Effector memory CD4-positive, alpha-beta T cell (primary cell): ENCODE measurements around the gene ARHGAP1.
A peak's percentile ranks its signal among the peaks of the same experiment; 100 is the strongest.
"Not testable (repeated sequence)": the region's sequence is repeated elsewhere in the genome, so short reads cannot be mapped to it uniquely, and the experiment has no call there.

ENCODE experiments used
- DNase-seq, 3 donors: peaks; one replicate each; pipeline ENCODE4 v3.0.0-alpha.2; 2020
- H3K27ac ChIP-seq: 2 replicates; pipeline ENCODE4 v1.7.0; 2013; ENCODE audit warnings: mild to moderate bottlenecking, low read length, moderate library complexity; ENCODE audit not compliant: insufficient read depth, poor library complexity, severe bottlenecking
- H3K27me3 ChIP-seq: replicated peaks from 2 replicates; pipeline ENCODE4 v1.7.0; 2013; ENCODE audit warnings: mild to moderate bottlenecking, low read length; ENCODE audit not compliant: insufficient read depth, control insufficient read depth, poor library complexity, severe bottlenecking
- H3K36me3 ChIP-seq: 2 replicates; pipeline ENCODE4 v1.7.0; 2013; ENCODE audit warnings: mild to moderate bottlenecking, low read length, moderate library complexity; ENCODE audit not compliant: control insufficient read depth, insufficient read depth
- H3K4me1 ChIP-seq: 2 replicates; pipeline ENCODE4 v1.7.0; 2013; ENCODE audit warnings: low read length, mild to moderate bottlenecking; ENCODE audit not compliant: control insufficient read depth, insufficient read depth, poor library complexity, severe bottlenecking
- H3K4me3 ChIP-seq: 2 replicates; pipeline ENCODE4 v1.7.0; 2013; ENCODE audit warnings: low read length, low read depth, mild to moderate bottlenecking; ENCODE audit not compliant: insufficient read depth, poor library complexity, severe bottlenecking
- H3K9me3 ChIP-seq: 2 replicates; pipeline ENCODE4 v1.7.0; 2013; ENCODE audit warnings: mild to moderate bottlenecking, low read length, moderate library complexity; ENCODE audit not compliant: control insufficient read depth

Gene ARHGAP1

DNA sequence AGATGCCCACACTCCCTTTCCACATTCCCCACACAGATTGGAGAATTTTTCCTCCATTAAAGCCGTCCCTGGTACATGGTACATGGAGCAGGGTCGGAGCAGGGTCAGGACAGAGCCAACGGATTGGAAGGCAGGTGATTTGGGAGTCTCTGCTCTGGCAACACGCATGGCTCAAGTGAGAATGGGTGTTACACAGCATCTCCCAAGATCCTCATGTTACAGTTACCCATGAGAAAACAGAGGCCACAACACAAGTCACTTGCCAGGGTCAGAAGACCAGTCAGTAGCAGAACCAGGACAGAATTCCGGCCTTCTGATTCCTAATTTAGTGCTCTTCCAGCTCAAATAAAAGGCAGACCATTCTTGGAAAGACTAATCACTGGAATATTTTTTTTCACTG lies 10.9 kb upstream of the ARHGAP1 start:
- no peak for DNase-seq
- Histone ChIP-seq H3K9me3 (no peaks in the 10 kb centered on the region), H3K27ac (no peak overlapping the region), H3K27me3 (no peaks in the 10 kb centered on the region), H3K4me1 (no peaks in the 10 kb centered on the region), H3K4me3 (no peak overlapping the region), H3K36me3 (peaks cover 9% of the 10 kb centered on the region)

DNA sequence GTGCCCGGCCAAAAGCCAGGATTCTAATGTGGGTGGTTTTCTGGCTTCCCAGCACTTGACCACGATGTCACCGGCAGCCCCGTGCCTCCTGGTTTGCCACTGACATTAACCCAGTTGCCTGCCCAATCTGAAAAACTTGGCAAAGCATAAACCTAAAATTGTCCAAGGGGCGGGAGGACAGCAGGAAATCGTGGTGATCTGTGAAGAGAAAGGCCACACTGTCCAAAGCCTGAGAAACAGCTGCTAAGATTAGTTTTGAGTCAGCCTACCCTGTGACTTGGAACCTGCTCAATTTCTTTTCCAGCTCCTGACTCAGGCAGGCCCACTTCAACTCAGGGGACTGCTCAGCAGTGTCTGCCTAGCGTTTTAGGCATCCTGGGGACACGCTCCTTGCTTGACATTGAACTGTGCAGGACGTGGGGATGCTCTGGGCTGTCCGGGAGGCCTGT lies 10.4 kb upstream of the ARHGAP1 start:
- Histone ChIP-seq H3K4me1 (no peaks in the 10 kb centered on the region), H3K9me3 (no peaks in the 10 kb centered on the region), H3K27me3 (no peaks in the 10 kb centered on the region), H3K4me3 (no peak overlapping the region), H3K36me3 (peaks cover 14% of the 10 kb centered on the region), H3K27ac (no peak overlapping the region)
- DNase-seq, result no peak

DNA sequence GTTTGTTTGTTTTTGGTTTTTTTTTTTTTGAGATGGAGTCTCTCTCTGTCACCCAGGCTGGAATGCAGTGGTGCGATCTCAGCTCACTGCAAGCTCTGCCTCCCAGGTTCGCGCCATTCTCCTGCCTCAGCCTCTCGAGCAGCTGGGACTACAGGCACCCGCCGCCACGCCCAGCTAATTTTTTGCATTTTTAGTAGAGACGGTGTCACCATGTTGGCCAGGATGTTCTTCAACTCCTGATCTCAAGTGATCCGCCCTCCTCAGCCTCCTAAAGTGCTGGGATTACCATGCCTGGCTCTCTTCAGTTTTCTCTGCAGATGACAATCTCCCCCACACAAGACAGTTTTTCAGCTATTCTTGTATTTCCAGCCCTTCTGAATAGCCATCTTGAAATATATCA lies 8.9 kb upstream of the ARHGAP1 start:
- H3K9me3 ChIP-seq, H3K27ac ChIP-seq, H3K27me3 ChIP-seq, DNase-seq, H3K4me1 ChIP-seq, H3K4me3 ChIP-seq: not testable (repeated sequence)
- H3K36me3 ChIP-seq, result peaks cover 29% of the 10 kb centered on the region

DNA sequence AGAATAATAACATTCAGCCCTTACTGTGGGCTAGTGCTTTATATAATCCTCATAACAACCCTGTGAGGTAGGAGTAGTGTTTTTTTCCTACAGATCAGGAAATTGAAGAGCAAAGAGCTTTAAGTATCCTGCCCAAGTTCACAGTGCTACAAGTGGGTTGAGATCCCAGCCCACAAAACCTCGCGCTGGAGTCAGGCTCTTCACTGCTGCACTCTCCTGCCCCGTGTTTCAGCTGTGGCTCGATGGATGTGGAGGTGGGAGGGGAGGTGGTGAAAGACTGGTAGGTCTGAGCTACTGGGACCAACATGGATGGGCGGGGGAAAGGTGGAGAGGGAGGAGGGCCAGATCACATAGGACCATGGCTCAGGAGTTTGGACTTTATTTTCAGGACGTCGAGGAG lies 6.5 kb upstream of the ARHGAP1 start:
- Histone ChIP-seq H3K36me3 (peaks cover 45% of the 10 kb centered on the region), H3K4me3 (no peak overlapping the region), H3K27ac (no peak overlapping the region), H3K9me3 (no peaks in the 10 kb centered on the region), H3K27me3 (no peaks in the 10 kb centered on the region), H3K4me1 (no peaks in the 10 kb centered on the region)
- no peak for DNase-seq

DNA sequence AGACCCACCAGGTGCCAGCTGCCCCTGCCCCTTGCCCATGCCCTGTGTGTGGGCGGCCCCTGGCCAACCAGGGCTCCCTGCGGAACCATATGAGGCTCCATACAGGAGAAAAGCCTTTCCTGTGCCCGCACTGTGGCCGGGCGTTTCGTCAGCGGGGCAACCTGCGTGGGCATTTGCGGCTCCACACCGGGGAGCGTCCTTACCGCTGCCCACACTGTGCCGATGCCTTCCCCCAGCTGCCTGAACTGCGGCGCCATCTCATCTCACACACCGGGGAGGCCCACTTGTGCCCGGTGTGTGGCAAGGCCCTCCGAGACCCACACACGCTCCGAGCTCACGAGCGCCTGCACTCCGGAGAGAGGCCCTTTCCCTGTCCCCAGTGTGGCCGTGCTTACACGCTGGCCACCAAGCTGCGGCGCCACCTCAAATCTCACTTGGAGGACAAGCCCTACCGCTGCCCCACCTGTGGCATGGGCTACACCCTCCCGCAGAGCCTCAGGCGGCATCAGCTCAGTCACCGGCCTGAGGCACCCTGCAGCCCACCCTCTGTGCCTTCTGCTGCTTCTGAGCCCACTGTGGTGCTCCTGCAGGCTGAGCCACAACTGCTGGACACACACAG lies 4.8 kb upstream of the ARHGAP1 start:
- H3K27ac ChIP-seq, result no peak overlapping the region
- H3K4me3 ChIP-seq, result no peak overlapping the region
- DNase-seq, result no peak
- no peaks in the 10 kb centered on the region for H3K27me3 ChIP-seq
- H3K9me3 ChIP-seq, result no peaks in the 10 kb centered on the region
- peaks cover 4% of the 10 kb centered on the region for H3K4me1 ChIP-seq
- H3K36me3 ChIP-seq, result peaks cover 45% of the 10 kb centered on the region

DNA sequence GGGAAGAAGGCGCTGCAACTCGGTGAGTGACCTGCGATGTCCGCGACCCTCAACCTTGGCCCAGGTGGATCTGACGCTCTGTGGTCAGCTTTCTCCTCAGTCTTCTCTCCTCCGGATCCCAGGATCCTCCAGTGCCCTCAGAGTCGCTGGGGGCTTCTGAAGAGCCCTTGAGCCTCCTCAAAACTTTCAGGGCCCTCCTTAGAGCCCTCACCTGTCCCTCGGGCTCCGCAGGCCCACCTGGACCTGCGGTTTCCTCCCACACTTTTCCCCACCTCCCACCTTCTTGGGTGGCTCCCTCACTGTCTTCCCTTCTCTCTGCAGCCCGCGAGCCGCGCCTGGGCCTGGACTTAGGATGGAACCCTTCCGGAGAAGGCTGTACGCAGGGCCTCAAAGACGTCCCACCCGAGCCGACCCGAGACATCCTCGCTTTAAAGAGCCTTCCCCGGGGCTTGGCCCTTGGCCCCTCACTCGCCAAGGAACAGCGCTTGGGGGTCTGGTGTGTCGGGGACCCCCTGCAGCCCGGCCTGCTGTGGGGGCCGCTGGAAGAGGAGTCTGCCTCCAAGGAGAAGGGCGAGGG lies 747 bp upstream of the ARHGAP1 start:
- peak overlapping the region; percentile 72 for H3K4me3 ChIP-seq
- peak overlapping the region; percentile 76 for H3K27ac ChIP-seq
- H3K36me3 ChIP-seq, result peaks cover 38% of the 10 kb centered on the region
- H3K9me3 ChIP-seq, result no peaks in the 10 kb centered on the region
- no peaks in the 10 kb centered on the region for H3K27me3 ChIP-seq
- peaks cover 27% of the 10 kb centered on the region for H3K4me1 ChIP-seq
- no peak for DNase-seq

DNA sequence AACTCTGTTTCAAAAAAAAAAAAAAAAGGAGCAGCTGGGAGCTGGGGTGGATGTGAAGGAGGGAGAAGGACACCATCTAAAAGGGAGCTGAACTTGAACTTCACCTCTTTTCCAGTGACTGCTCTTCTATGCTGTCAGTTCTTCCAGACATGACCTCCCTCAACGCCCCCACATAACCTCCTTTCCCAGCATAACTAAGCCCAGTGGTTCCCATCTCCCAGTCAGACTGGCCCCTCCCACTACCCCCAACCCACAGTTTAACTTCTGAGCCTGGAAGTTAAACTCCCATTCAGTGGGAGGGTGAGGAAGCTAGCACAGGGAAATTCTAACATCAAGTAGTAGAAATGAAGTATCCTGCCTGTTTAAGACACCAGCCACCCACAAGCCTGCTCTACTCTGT lies 1.8 kb downstream of the ARHGAP1 start:
- H3K27me3 ChIP-seq, result no peaks in the 10 kb centered on the region
- H3K9me3 ChIP-seq, result no peaks in the 10 kb centered on the region
- no peak overlapping the region for H3K4me3 ChIP-seq
- DNase-seq, result no peak
- H3K36me3 ChIP-seq, result peaks cover 38% of the 10 kb centered on the region
- H3K27ac ChIP-seq, result no peak overlapping the region
- peaks cover 27% of the 10 kb centered on the region for H3K4me1 ChIP-seq

DNA sequence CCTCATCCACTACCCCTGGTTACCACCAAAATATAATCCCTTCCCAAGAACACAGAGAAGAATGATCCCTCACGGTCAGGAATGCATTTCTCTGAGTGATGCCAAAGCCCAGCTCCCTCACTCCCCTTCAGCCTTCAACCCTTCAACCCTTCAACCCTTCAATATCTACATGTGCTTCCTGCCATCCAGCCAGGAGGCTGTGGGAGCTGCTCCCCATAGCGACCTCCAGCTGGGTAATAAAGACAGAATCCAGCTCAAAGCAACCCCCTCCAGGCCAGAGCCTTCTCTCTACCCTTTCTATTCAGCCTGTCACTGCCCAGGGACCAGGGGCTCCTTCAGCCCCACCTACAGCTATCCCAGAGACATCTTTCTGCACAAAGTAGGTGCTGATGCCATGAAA lies 2.7 kb downstream of the ARHGAP1 start:
- H3K4me1 ChIP-seq, result peaks cover 27% of the 10 kb centered on the region
- peaks cover 32% of the 10 kb centered on the region for H3K36me3 ChIP-seq
- no peak for DNase-seq
- H3K27ac ChIP-seq, result no peak overlapping the region
- no peaks in the 10 kb centered on the region for H3K9me3 ChIP-seq
- no peaks in the 10 kb centered on the region for H3K27me3 ChIP-seq
- no peak overlapping the region for H3K4me3 ChIP-seq

DNA sequence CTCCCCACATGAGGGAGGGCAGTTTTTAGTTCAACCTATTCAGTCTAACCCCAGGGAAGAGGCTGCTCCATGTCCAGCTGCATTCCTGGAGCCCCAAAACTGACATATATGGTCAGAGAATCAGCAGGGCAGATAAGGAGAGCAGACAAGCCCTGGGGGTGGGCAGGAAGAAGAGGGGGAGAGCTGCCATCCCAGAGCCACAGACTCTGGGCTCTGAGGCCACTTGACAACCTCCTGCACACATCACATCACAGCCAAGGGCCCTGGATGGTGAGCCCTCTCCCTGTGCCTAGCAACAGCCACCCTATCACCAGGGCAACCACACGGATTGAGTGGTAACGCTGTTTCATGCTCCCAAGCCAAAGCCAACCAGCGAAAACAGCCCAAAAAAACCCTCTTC lies 3.1 kb downstream of the ARHGAP1 start:
- Histone ChIP-seq H3K9me3 (no peaks in the 10 kb centered on the region), H3K27ac (no peak overlapping the region), H3K27me3 (no peaks in the 10 kb centered on the region), H3K4me3 (no peak overlapping the region), H3K36me3 (peaks cover 32% of the 10 kb centered on the region), H3K4me1 (peaks cover 27% of the 10 kb centered on the region)
- no peak for DNase-seq

DNA sequence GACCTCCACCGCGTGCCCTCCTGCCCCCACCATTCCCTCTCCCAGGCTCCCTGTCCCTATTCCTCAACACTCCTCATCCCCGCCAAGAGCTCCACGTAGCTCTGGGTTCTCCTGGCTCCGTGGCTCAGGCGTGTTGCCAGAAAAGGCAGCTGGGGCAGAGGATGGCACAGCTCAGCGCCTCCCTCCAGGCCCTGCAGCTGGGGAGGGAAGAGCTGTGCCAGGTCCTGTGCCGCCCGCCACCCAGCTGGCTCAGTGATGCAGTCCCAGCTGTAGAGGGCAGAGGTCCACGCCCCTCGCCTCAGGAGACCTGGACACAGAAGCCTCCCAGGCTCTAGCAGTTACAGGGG lies 4.2 kb downstream of the ARHGAP1 start:
- no peak overlapping the region for H3K27ac ChIP-seq
- no peaks in the 10 kb centered on the region for H3K9me3 ChIP-seq
- no peaks in the 10 kb centered on the region for H3K27me3 ChIP-seq
- peaks cover 40% of the 10 kb centered on the region for H3K36me3 ChIP-seq
- H3K4me1 ChIP-seq, result peaks cover 23% of the 10 kb centered on the region
- no peak overlapping the region for H3K4me3 ChIP-seq
- DNase-seq, result no peak
